D721Med (cell line): Measurements from ENCODE around the gene OSMR.

Source experiments
- DNase-seq: peaks from one replicate; pipeline ENCODE4 v3.0.0; 2011; ENCODE audit warnings: low spot score; ENCODE audit not compliant: insufficient read length
- FAIRE-seq: peaks from 2 replicates; lab custom pipeline; 2011; peaks lifted over from hg19 to GRCh38; lab: Jason Lieb, UNC
- CTCF ChIP-seq: IDR thresholded peaks from 2 replicates; pipeline ENCODE4 v1.5.1; 2012; ENCODE audit warnings: mild to moderate bottlenecking, control low read depth; ENCODE audit not compliant: insufficient read depth; ENCODE audit errors: missing control alignments

Gene OSMR

GRCh38 chr5:38888041-38888440 is 42.2 kb downstream of the OSMR start:
- no peak for TF ChIP-seq CTCF
- no peak for DNase-seq
- no peak for FAIRE-seq

GRCh38 chr5:38889424-38889823 is 43.6 kb downstream of the OSMR start:
- no peak for TF ChIP-seq CTCF
- no peak for FAIRE-seq
- DNase-seq, result no peak

- no peak for FAIRE-seq
- TF ChIP-seq CTCF, result no peak
- DNase-seq, result no peak
Observed at GRCh38 chr5:38891563-38891962, 45.8 kb downstream of the OSMR start.

- no peak for FAIRE-seq
- no peak for TF ChIP-seq CTCF
- no peak for DNase-seq
Observed at GRCh38 chr5:38892363-38892762, 46.6 kb downstream of the OSMR start.

GRCh38 chr5:38896760-38897159 is 50.9 kb downstream of the OSMR start:
- DNase-seq, result no peak
- no peak for FAIRE-seq
- no peak for TF ChIP-seq CTCF

- DNase-seq (no peak), FAIRE-seq (no peak)
- TF ChIP-seq CTCF, result no peak
Observed at GRCh38 chr5:38899936-38900335, 54.1 kb downstream of the OSMR start.

- no peak for TF ChIP-seq CTCF
- DNase-seq, result no peak
- no peak for FAIRE-seq
Observed at GRCh38 chr5:38905516-38905915, 59.7 kb downstream of the OSMR start.
